ENCODE measurements around the gene BZW2.

- TF ChIP-seq CTCF (IDR thresholded peaks at IDR 0.05) (no peak), POLR2AphosphoS5 (IDR thresholded peaks at IDR 0.05; ENCODE audit: insufficient read depth in 1 of 2, low read depth in 1 of 2) (no peak), POLR2A (IDR thresholded peaks at IDR 0.05) (no peak)
Observed at GRCh38 chr7:16734148-16734726, 88.3 kb downstream of the BZW2 start.

Data from vagina (tissue), 2 donors.